Lower leg skin (tissue), 3 donors: ENCODE data around the gene KCNE4.

Source experiments
- POLR2A ChIP-seq, 2 donors: fragments of 450-650 bp; IDR thresholded peaks; one replicate each; pipeline ENCODE4 v1.6.1; 2016 to 2017; ENCODE audit warnings: antibody characterized with exemption in 2 of 2, mild to moderate bottlenecking in 1 of 2, moderate library complexity in 1 of 2
- TF ChIP-seq, protein P1 (sequence below), 3 donors: fragments of 450-650 bp; IDR thresholded peaks; one replicate each; pipeline ENCODE4 v1.5.1; 2016; ENCODE audit warnings: antibody characterized with exemption in 3 of 3, mild to moderate bottlenecking in 3 of 3, moderate library complexity in 2 of 3

- TF ChIP-seq, protein P1, sequence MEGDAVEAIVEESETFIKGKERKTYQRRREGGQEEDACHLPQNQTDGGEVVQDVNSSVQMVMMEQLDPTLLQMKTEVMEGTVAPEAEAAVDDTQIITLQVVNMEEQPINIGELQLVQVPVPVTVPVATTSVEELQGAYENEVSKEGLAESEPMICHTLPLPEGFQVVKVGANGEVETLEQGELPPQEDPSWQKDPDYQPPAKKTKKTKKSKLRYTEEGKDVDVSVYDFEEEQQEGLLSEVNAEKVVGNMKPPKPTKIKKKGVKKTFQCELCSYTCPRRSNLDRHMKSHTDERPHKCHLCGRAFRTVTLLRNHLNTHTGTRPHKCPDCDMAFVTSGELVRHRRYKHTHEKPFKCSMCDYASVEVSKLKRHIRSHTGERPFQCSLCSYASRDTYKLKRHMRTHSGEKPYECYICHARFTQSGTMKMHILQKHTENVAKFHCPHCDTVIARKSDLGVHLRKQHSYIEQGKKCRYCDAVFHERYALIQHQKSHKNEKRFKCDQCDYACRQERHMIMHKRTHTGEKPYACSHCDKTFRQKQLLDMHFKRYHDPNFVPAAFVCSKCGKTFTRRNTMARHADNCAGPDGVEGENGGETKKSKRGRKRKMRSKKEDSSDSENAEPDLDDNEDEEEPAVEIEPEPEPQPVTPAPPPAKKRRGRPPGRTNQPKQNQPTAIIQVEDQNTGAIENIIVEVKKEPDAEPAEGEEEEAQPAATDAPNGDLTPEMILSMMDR (IDR thresholded peaks at IDR 0.05): no peak
- no peak for TF ChIP-seq POLR2A (IDR thresholded peaks at IDR 0.05)
Observed at GRCh38 chr2:223081789-223082188, 29.8 kb downstream of the KCNE4 start.
